T-helper 9 cell (primary cell): ENCODE measurements around the gene DIS3L2.
"Not testable (repeated sequence)": the region's sequence is repeated elsewhere in the genome, so short reads cannot be mapped to it uniquely, and the experiment has no call there.

Source experiments
- DNase-seq: peaks from one replicate; pipeline ENCODE4 v3.0.0-alpha.2; 2020

Gene DIS3L2

GRCh38 chr2:232132181-232132580 is 170.7 kb downstream of the DIS3L2 start:
- no peak for DNase-seq

- no peak for DNase-seq
Measured at GRCh38 chr2:232133078-232133477, 171.6 kb downstream of the DIS3L2 start.

- no peak for DNase-seq
Measured at GRCh38 chr2:232134939-232135338, 173.4 kb downstream of the DIS3L2 start.

GRCh38 chr2:232137356-232138147 is 176.0 kb downstream of the DIS3L2 start:
- no peak for DNase-seq

- DNase-seq, result no peak
Measured at GRCh38 chr2:232138441-232138840, 176.9 kb downstream of the DIS3L2 start.

- no peak for DNase-seq
Measured at GRCh38 chr2:232139171-232139594, 177.7 kb downstream of the DIS3L2 start.

GRCh38 chr2:232139786-232140562 is 178.5 kb downstream of the DIS3L2 start:
- no peak for DNase-seq

GRCh38 chr2:232141591-232141990 is 180.1 kb downstream of the DIS3L2 start:
- DNase-seq, result no peak

GRCh38 chr2:232142049-232142448 is 180.5 kb downstream of the DIS3L2 start:
- no peak for DNase-seq

GRCh38 chr2:232142502-232142901 is 181.0 kb downstream of the DIS3L2 start:
- no peak for DNase-seq

- no peak for DNase-seq
Measured at GRCh38 chr2:232146294-232146693, 184.8 kb downstream of the DIS3L2 start.

- no peak for DNase-seq
Measured at GRCh38 chr2:232147440-232148077, 186.0 kb downstream of the DIS3L2 start.

- DNase-seq, result no peak
Measured at GRCh38 chr2:232162187-232162586, 200.7 kb downstream of the DIS3L2 start.

GRCh38 chr2:232170396-232170795 is 208.9 kb downstream of the DIS3L2 start:
- no peak for DNase-seq

- DNase-seq, result no peak
Measured at GRCh38 chr2:232174662-232175061, 213.1 kb downstream of the DIS3L2 start.

- not testable (repeated sequence) for DNase-seq
Measured at GRCh38 chr2:232176587-232176986, 215.1 kb downstream of the DIS3L2 start.

GRCh38 chr2:232183279-232183678 is 221.8 kb downstream of the DIS3L2 start:
- DNase-seq, result no peak

- no peak for DNase-seq
Measured at GRCh38 chr2:232184346-232184745, 222.8 kb downstream of the DIS3L2 start.

GRCh38 chr2:232190796-232191195 is 229.3 kb downstream of the DIS3L2 start:
- DNase-seq, result no peak

- no peak for DNase-seq
Measured at GRCh38 chr2:232195487-232195886, 234.0 kb downstream of the DIS3L2 start.

GRCh38 chr2:232196802-232197201 is 235.3 kb downstream of the DIS3L2 start:
- no peak for DNase-seq

GRCh38 chr2:232200195-232200594 is 238.7 kb downstream of the DIS3L2 start:
- DNase-seq, result no peak

- DNase-seq, result no peak
Measured at GRCh38 chr2:232203166-232203891, 241.8 kb downstream of the DIS3L2 start.
